SK-N-SH treated with all-trans-retinoic acid at 6 μM for 48 hours (cell line): ENCODE results near the gene SLC35E1.

ENCODE experiments used
- ATAC-seq: fragments of 200-7000 bp; cut with Tn5 transposase; 3 replicates; pipeline ENCODE4 v1.9.1; 2020; ENCODE audit warnings: mild to moderate bottlenecking, moderate library complexity
- ARNTL ChIP-seq: fragments of 450-650 bp; formaldehyde crosslinking; IDR thresholded peaks from 2 replicates; pipeline ENCODE4 v1.5.0; 2020; ENCODE audit warnings: low read depth, mild to moderate bottlenecking, moderate library complexity, borderline replicate concordance
- BACH2 ChIP-seq: fragments of 250-450 bp; sonication (Bioruptor Pico); IDR thresholded peaks from 2 replicates; pipeline ENCODE4 v1.9.0; 2021; ENCODE audit warnings: mild to moderate bottlenecking, borderline replicate concordance
- CREB5 ChIP-seq: fragments of 250-450 bp; sonication (Bioruptor Pico); IDR thresholded peaks from 2 replicates; pipeline ENCODE4 v1.5.1; 2020; ENCODE audit warnings: low read depth, mild to moderate bottlenecking, moderate library complexity
- CSDC2 ChIP-seq: fragments of 250-450 bp; sonication (Bioruptor Pico); IDR thresholded peaks from 2 replicates; pipeline ENCODE4 v1.5.0; 2020; ENCODE audit warnings: mild to moderate bottlenecking, moderate library complexity
- CSRNP3 ChIP-seq: fragments of 250-450 bp; sonication (Bioruptor Pico); IDR thresholded peaks from 2 replicates; pipeline ENCODE4 v1.5.1; 2021; ENCODE audit warnings: mild to moderate bottlenecking, moderate library complexity
- ESRRG ChIP-seq: fragments of 250-450 bp; sonication (Bioruptor Pico); IDR thresholded peaks from 2 replicates; pipeline ENCODE4 v1.6.1; 2021; ENCODE audit warnings: mild to moderate bottlenecking
- GLIS3 ChIP-seq: fragments of 250-450 bp; sonication (Bioruptor Pico); IDR thresholded peaks from 2 replicates; pipeline ENCODE4 v1.5.0; 2020; ENCODE audit warnings: mild to moderate bottlenecking, moderate library complexity
- ISL1 ChIP-seq: fragments of 250-450 bp; sonication (Bioruptor Pico); IDR thresholded peaks from 2 replicates; pipeline ENCODE4 v2.1.2; 2022; ENCODE audit warnings: mild to moderate bottlenecking, moderate library complexity
- OSR1 ChIP-seq: fragments of 250-450 bp; sonication (Bioruptor Pico); IDR thresholded peaks from 2 replicates; pipeline ENCODE4 v1.8.0; 2022; ENCODE audit warnings: moderate library complexity, mild to moderate bottlenecking, inconsistent platforms
- POU6F1 ChIP-seq: fragments of 250-450 bp; sonication (Bioruptor Pico); IDR thresholded peaks from 2 replicates; pipeline ENCODE4 v1.8.0; 2021; ENCODE audit warnings: low read depth, mild to moderate bottlenecking, moderate library complexity, borderline replicate concordance
- PPARA ChIP-seq: fragments of 250-450 bp; sonication (Bioruptor Pico); IDR thresholded peaks from 2 replicates; pipeline ENCODE4 v1.5.0; 2020; ENCODE audit warnings: mild to moderate bottlenecking, borderline replicate concordance
- RARB ChIP-seq: fragments of 250-450 bp; sonication (Bioruptor Pico); IDR thresholded peaks from 2 replicates; pipeline ENCODE4 v1.8.0; 2021; ENCODE audit warnings: mild to moderate bottlenecking, moderate library complexity
- SNAI2 ChIP-seq: fragments of 250-450 bp; sonication (Bioruptor Pico); IDR thresholded peaks from 2 replicates; pipeline ENCODE4 v1.5.0; 2020; ENCODE audit warnings: mild to moderate bottlenecking, moderate library complexity
- TCF4 ChIP-seq: fragments of 250-450 bp; sonication (Bioruptor Pico); IDR thresholded peaks from 2 replicates; pipeline ENCODE4 v1.8.0; 2021; ENCODE audit warnings: mild to moderate bottlenecking, moderate library complexity, borderline replicate concordance
- TOX ChIP-seq: fragments of 250-450 bp; sonication (Bioruptor Pico); IDR thresholded peaks from 2 replicates; pipeline ENCODE4 v1.8.0; 2021; ENCODE audit warnings: mild to moderate bottlenecking, moderate library complexity, borderline replicate concordance
- TSHZ2 ChIP-seq: fragments of 250-450 bp; sonication (Bioruptor Pico); IDR thresholded peaks from 2 replicates; pipeline ENCODE4 v1.5.0; 2020; ENCODE audit warnings: mild to moderate bottlenecking, moderate library complexity
- ZC3H10 ChIP-seq: fragments of 250-450 bp; sonication (Bioruptor Pico); IDR thresholded peaks from 2 replicates; pipeline ENCODE4 v1.5.1; 2021; ENCODE audit warnings: mild to moderate bottlenecking, moderate library complexity
- ZFP3 ChIP-seq: fragments of 250-450 bp; sonication (Bioruptor Pico); IDR thresholded peaks from 2 replicates; pipeline ENCODE4 v1.5.0; 2020; ENCODE audit warnings: mild to moderate bottlenecking, moderate library complexity
- ZFP30 ChIP-seq: fragments of 450-650 bp; formaldehyde crosslinking; IDR thresholded peaks from 2 replicates; pipeline ENCODE4 v1.5.0; 2022; ENCODE audit warnings: mild to moderate bottlenecking, moderate library complexity
- ZNF565 ChIP-seq: fragments of 450-650 bp; formaldehyde crosslinking; conservative IDR thresholded peaks from 2 replicates; pipeline ENCODE4 v1.5.0; 2020; ENCODE audit warnings: low read depth, mild to moderate bottlenecking, moderate library complexity
- ZNF70 ChIP-seq: fragments of 450-650 bp; formaldehyde crosslinking; IDR thresholded peaks from 2 replicates; pipeline ENCODE4 v1.5.0; 2020; ENCODE audit warnings: mild to moderate bottlenecking, moderate library complexity

Gene SLC35E1

GRCh38 chr19:16571283-16571682, 932 bp downstream of the SLC35E1 start (continued):
- no peak for TF ChIP-seq RARB

GRCh38 chr19:16569609-16570320, 2.5 kb downstream of the SLC35E1 start:
- TF ChIP-seq TCF4, result no peak
- TF ChIP-seq RARB, result no peak
- TF ChIP-seq ZFP3 (CRISPR knock-in tag), result no peak
- TF ChIP-seq POU6F1, result no peak
- TF ChIP-seq ISL1, result no peak
- no peak for TF ChIP-seq CREB5 (CRISPR knock-in tag)
- TF ChIP-seq BACH2, result no peak
- no peak for TF ChIP-seq SNAI2 (CRISPR knock-in tag)
- TF ChIP-seq PPARA (CRISPR knock-in tag), result no peak
- no peak for TF ChIP-seq CSRNP3
- TF ChIP-seq ZFP30, result no peak
- TF ChIP-seq ZNF70 (CRISPR knock-in tag), result no peak
- no peak for TF ChIP-seq ZNF565 (CRISPR knock-in tag)
- no peak for TF ChIP-seq ESRRG (CRISPR knock-in tag)
- TF ChIP-seq TSHZ2 (CRISPR knock-in tag), result no peak
- no peak for TF ChIP-seq ZC3H10
- TF ChIP-seq GLIS3 (CRISPR knock-in tag), result no peak
- TF ChIP-seq TOX (CRISPR knock-in tag), result no peak
- no peak for TF ChIP-seq ARNTL (CRISPR knock-in tag)
- no peak for TF ChIP-seq OSR1
- ATAC-seq, result no peak

GRCh38 chr19:16566702-16567101, 5.5 kb downstream of the SLC35E1 start:
- no peak for ATAC-seq
- TF ChIP-seq POU6F1 (no peak), CSDC2 (CRISPR knock-in tag) (no peak), ESRRG (CRISPR knock-in tag) (no peak), ZNF70 (CRISPR knock-in tag) (no peak), CREB5 (CRISPR knock-in tag) (no peak), RARB (no peak), ARNTL (CRISPR knock-in tag) (no peak), ISL1 (no peak), TOX (CRISPR knock-in tag) (no peak), GLIS3 (CRISPR knock-in tag) (no peak), CSRNP3 (no peak)
